WTC11 (cell line): ENCODE results near the gene FTL. TPM values are rescaled to one million over a fixed set of nuclear protein-coding genes. Genes with fewer than 3 reads are reported as not detected.

Source experiments
- ATAC-seq: fragments of 200-7000 bp; cut with Tn5 transposase; 2 replicates; pipeline ENCODE4 v1.10.0; 2021; ENCODE audit warnings: mild to moderate bottlenecking, moderate library complexity
- CTCF ChIA-PET: fragments of 300-600 bp; sonication (Branson Sonifier 250); formaldehyde crosslinking; loops from one replicate; lab custom pipeline; 2021; ENCODE audit warnings: antibody characterized with exemption; lab: Charles Lee
- POLR2A ChIA-PET: fragments of 350-600 bp; sonication (Branson Sonifier 250); formaldehyde crosslinking; loops from one replicate; lab custom pipeline; 2021; ENCODE audit warnings: antibody characterized with exemption; lab: Charles Lee
- DNase-seq: peaks from one replicate; pipeline ENCODE4 v3.0.0; 2021; ENCODE audit warnings: low spot score
- H3K27ac Mint-ChIP-seq: 2 replicates; pipeline ENCODE4 v1.8.0; 2021; ENCODE audit warnings: mixed read lengths
- H3K27me3 Mint-ChIP-seq: 2 replicates; pipeline ENCODE4 v1.8.0; 2021; ENCODE audit warnings: low read depth, mild to moderate bottlenecking, moderate library complexity, mixed read lengths
- H3K36me3 Mint-ChIP-seq: 2 replicates; pipeline ENCODE4 v1.8.0; 2021; ENCODE audit warnings: mixed read lengths
- H3K4me1 Mint-ChIP-seq: 2 replicates; pipeline ENCODE4 v1.8.0; 2022; ENCODE audit warnings: mixed read lengths
- H3K4me3 Mint-ChIP-seq: 2 replicates; pipeline ENCODE4 v1.8.0; 2021; ENCODE audit warnings: mild to moderate bottlenecking, moderate library complexity, mixed read lengths
- H3K9me3 Mint-ChIP-seq: 2 replicates; pipeline ENCODE4 v1.8.0; 2021; ENCODE audit warnings: mixed read lengths
- AFF4 ChIP-seq: sonication (generic); formaldehyde crosslinking; IDR thresholded peaks from 2 replicates; pipeline ENCODE4 v1.8.1; 2023; ENCODE audit warnings: mild to moderate bottlenecking, missing genetic modification reagents, borderline replicate concordance
- ATF1 ChIP-seq: sonication (generic); formaldehyde crosslinking; IDR thresholded peaks from 2 replicates; pipeline ENCODE4 v1.8.1; 2023; ENCODE audit warnings: mild to moderate bottlenecking, moderate library complexity, missing genetic modification reagents
- ESRRA ChIP-seq: sonication (generic); formaldehyde crosslinking; IDR thresholded peaks from 2 replicates; pipeline ENCODE4 v1.8.1; 2022; ENCODE audit warnings: mild to moderate bottlenecking, missing genetic modification reagents, borderline replicate concordance
- ETV6 ChIP-seq: sonication (generic); formaldehyde crosslinking; IDR thresholded peaks from 2 replicates; pipeline ENCODE4 v1.8.1; 2022; ENCODE audit warnings: mild to moderate bottlenecking, missing genetic modification reagents
- FOXP1 ChIP-seq: sonication (generic); formaldehyde crosslinking; IDR thresholded peaks from 2 replicates; pipeline ENCODE4 v1.8.0; 2022; ENCODE audit warnings: missing genetic modification reagents, mild to moderate bottlenecking, moderate library complexity, borderline replicate concordance
- GABPB1 ChIP-seq: sonication (generic); formaldehyde crosslinking; IDR thresholded peaks from 2 replicates; pipeline ENCODE4 v1.8.1; 2023; ENCODE audit warnings: mild to moderate bottlenecking, missing genetic modification reagents
- PRDM15 ChIP-seq: sonication (generic); formaldehyde crosslinking; IDR thresholded peaks from 2 replicates; pipeline ENCODE4 v1.8.0; 2022; ENCODE audit warnings: missing genetic modification reagents
- TCF7 ChIP-seq: sonication (generic); formaldehyde crosslinking; IDR thresholded peaks from 2 replicates; pipeline ENCODE4 v1.8.0; 2022; ENCODE audit warnings: mild to moderate bottlenecking, low read depth, missing genetic modification reagents, moderate library complexity
- ZNF121 ChIP-seq: sonication (generic); formaldehyde crosslinking; IDR thresholded peaks from 2 replicates; pipeline ENCODE4 v1.8.0; 2023; ENCODE audit warnings: missing genetic modification reagents
- ZNF396 ChIP-seq: fragments of 250-450 bp; sonication (Bioruptor Pico); IDR thresholded peaks from 2 replicates; pipeline ENCODE4 v1.8.0; 2021; ENCODE audit warnings: mild to moderate bottlenecking, moderate library complexity, borderline replicate concordance
- ZNF425 ChIP-seq: fragments of 250-450 bp; sonication (Bioruptor Pico); conservative IDR thresholded peaks from 2 replicates; pipeline ENCODE4 v1.9.0; 2021; ENCODE audit warnings: mild to moderate bottlenecking
- total RNA-seq: library from RNA; stranded (reverse); gene quantifications from 3 replicates; pipeline ENCODE4 v1.2.3, GENCODE V29; 2021
- TF ChIP-seq, protein P1 (sequence below): sonication (generic); formaldehyde crosslinking; IDR thresholded peaks from 2 replicates; pipeline ENCODE4 v1.8.1; 2023; ENCODE audit warnings: mild to moderate bottlenecking, missing genetic modification reagents, moderate library complexity

The FTL gene
- total RNA-seq, 1 experiment from 2014 or later, result 1,061 TPM

DNA sequence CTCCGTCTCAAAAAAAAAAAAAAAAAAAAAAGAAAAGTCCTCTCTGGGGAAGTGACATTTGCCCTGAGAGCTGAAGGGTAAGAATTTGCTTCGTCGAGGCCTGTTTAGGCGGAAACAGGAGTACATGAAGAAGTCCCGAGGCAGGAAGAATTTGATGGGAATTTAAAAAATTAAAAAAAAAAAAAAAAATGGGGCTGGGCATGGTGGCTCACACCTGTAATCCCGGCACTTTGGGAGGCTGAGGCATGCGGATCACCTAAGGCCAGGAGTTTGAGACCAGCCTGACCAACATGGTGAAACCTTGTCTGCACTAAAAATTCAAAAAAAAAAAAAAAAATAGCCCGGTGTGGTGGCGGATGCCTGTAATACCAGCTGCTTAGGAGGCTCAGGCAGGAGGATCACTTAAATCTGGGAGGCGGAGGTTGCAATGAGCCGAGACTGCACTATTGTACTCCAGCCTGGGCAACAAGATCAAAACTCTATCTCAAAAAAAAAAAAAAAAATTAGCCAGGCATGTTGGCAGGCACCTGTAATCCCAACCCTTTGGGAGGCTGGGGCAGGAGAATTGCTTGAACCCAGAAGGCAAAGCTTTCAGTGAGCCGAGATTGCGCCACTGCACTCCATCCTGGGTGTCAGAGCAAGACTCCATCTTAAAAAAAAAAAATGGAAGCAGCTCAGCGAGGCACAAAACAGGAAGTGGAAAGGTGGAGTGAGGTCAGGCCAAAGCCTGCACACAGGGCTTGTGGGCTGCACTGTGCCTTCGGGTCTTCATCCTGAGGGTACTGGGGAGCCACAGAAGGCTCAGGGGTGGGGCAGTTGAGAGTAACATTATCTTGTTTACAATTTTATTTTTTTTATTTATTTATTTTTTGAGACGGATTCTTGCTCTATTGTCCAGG is 5.5 kb upstream of the FTL start (continued):
- no peak for TF ChIP-seq PRDM15 (CRISPR knock-in tag)
- no peak for TF ChIP-seq ZNF425 (CRISPR knock-in tag)
- no peak for TF ChIP-seq FOXP1 (CRISPR knock-in tag)
- TF ChIP-seq, all 79 proteins: peak for 0

DNA sequence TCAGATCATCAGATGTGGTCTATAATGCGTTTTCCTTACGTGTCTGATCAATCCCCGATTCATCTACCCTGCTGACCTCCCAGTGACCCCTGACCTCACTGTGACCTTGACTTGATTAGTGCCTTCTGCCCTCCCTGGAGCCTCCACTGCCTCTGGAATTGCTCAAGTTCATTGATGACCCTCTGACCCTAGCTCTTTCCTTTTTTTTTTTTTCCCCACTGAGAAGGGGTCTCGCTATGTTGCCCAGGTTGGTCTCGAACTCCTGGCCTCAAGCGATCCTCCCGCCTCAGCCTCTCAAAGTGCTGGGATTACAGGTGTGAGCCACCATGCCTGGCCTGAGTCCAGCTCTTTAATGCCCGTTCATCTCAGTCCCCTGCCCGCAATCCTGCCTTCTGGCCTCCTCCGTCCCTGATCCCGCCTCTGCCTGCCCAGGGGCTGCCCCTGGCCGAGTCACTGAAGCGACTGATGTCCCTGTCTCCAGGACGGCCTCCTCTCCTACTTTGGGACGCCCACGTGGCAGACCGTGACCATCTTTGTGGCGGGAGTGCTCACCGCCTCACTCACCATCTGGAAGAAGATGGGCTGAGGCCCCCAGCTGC is 4.0 kb upstream of the FTL start:
- ATAC-seq, result no peak
- Mint-ChIP-seq H3K36me3 (peaks cover 39% of the 10 kb centered on the region), H3K9me3 (no peaks in the 10 kb centered on the region), H3K4me3 (no peak overlapping the region), H3K27ac (peak overlapping the region; percentile 53; the same call in 1 of the 2 replicates), H3K27me3 (no peaks in the 10 kb centered on the region), H3K4me1 (peaks cover 31% of the 10 kb centered on the region)
- TF ChIP-seq FOXP1 (CRISPR knock-in tag), result 0 out of 2 replicates have a peak, but pooled peaks have one; percentile 5
- peak; percentile 94 for TF ChIP-seq ZNF121
- no peak for TF ChIP-seq GABPB1 (CRISPR knock-in tag)
- TF ChIP-seq TCF7, result no peak
- TF ChIP-seq ZNF396 (CRISPR knock-in tag), result no peak
- TF ChIP-seq AFF4, result no peak
- TF ChIP-seq ESRRA (CRISPR knock-in tag), result 0 out of 2 replicates have a peak, but pooled peaks have one; percentile 3
- ChIA-PET CTCF (interaction anchor here (1.4 to 2.3 kb wide), 3 partner anchors 9 to 32 kb away, joined by 4 to 14 read pairs (median 10); partner anchors contain the start of genes GYS1 and RUVBL2), POLR2A (interaction anchor here (0.5 to 0.6 kb wide), 2 partner anchors 88 to 344 kb away, joined by 3 read pairs; no protein-coding TSS in a partner anchor)
- DNase-seq, result no peak

DNA sequence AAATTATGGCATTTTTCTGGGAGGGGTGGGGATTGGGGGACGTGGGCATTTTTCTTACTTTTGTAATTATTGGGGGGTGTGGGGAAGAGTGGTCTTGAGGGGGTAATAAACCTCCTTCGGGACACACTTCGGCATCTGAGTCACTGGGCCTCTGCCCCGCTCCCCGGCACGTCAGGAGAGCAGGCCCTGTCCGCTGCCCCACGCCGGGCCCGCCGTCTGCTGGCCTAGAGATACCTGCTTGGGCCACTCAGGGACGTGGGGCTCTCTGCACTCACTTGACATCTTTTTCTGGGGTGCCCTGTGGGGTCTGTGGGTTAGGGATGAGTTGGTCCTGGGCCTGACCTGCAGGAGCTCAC is 3.5 kb upstream of the FTL start:
- Mint-ChIP-seq H3K4me3 (no peak overlapping the region), H3K27me3 (no peaks in the 10 kb centered on the region)
- TF ChIP-seq, protein P1, sequence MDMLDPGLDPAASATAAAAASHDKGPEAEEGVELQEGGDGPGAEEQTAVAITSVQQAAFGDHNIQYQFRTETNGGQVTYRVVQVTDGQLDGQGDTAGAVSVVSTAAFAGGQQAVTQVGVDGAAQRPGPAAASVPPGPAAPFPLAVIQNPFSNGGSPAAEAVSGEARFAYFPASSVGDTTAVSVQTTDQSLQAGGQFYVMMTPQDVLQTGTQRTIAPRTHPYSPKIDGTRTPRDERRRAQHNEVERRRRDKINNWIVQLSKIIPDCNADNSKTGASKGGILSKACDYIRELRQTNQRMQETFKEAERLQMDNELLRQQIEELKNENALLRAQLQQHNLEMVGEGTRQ (CRISPR knock-in tag), result peak; percentile 19; the same call in 1 of the 2 replicates
- TF ChIP-seq ETV6 (CRISPR knock-in tag) (0 out of 2 replicates have a peak, but pooled peaks have one; percentile 31), ATF1 (CRISPR knock-in tag) (no peak)
- TF ChIP-seq, all 79 proteins: peak for 2
- peak overlapping the region; percentile 89 for H3K27ac Mint-ChIP-seq
- ATAC-seq (no peak), DNase-seq (no peak)
- H3K4me1 Mint-ChIP-seq, result peaks cover 33% of the 10 kb centered on the region
- ChIA-PET CTCF (interaction anchor here (0.7 to 2.3 kb wide), 5 partner anchors 9 to 38 kb away, joined by 3 to 14 read pairs (median 4); partner anchors contain the start of genes DHDH, GYS1 and RUVBL2), POLR2A (no interaction called here)
- peaks cover 41% of the 10 kb centered on the region for H3K36me3 Mint-ChIP-seq
- H3K9me3 Mint-ChIP-seq, result peaks cover 4% of the 10 kb centered on the region
